Sigmoid colon (tissue), 7 donors: Measurements from ENCODE around the gene CDKN2C. TPM values are rescaled to one million over a fixed set of nuclear protein-coding genes. Genes with fewer than 3 reads are reported as not detected.
A peak's percentile ranks its signal among the peaks of the same experiment; 100 is the strongest.

Experiments
- DNase-seq: peaks from one replicate; pipeline ENCODE4 v3.0.0-alpha.2; 2019
- H3K27ac ChIP-seq, 4 donors: fragments of 200-600 bp; sonication (generic); one replicate each; pipeline ENCODE4 v1.5.1; 2016 to 2019; ENCODE audit warnings: mild to moderate bottlenecking in 1 of 4
- H3K27me3 ChIP-seq, 3 donors: fragments of 200-600 bp; sonication (generic); one replicate each; pipeline ENCODE4 v1.5.1; 2019; ENCODE audit warnings: mild to moderate bottlenecking in 1 of 3
- H3K36me3 ChIP-seq, 4 donors: fragments of 200-600 bp; sonication (generic); one replicate each; pipeline ENCODE4 v1.5.1; 2016 to 2019
- H3K4me1 ChIP-seq, 4 donors: fragments of 200-600 bp; sonication (generic); one replicate each; pipeline ENCODE4 v1.5.1; 2017 to 2019
- H3K4me3 ChIP-seq, 4 donors: fragments of 200-600 bp; sonication (generic); one replicate each; pipeline ENCODE4 v1.5.1; 2017 to 2019; ENCODE audit warnings: mild to moderate bottlenecking in 2 of 4, moderate library complexity in 1 of 4
- H3K9me3 ChIP-seq, 4 donors: fragments of 200-600 bp in 3 of 4; sonication (generic) in 3 of 4; one replicate each; pipeline versions ENCODE4 v1.5.1 to v1.6.1; 2013 to 2019
- CTCF ChIP-seq, 4 experiments: fragments of 450-650 bp in 3 of 4; fragments of 200-600 bp in 1 of 4; IDR thresholded peaks; one replicate each; pipeline ENCODE4 v1.5.1; 2016 to 2019; ENCODE audit warnings: antibody characterized with exemption in 4 of 4, mild to moderate bottlenecking in 3 of 4, moderate library complexity in 2 of 4
- EP300 ChIP-seq, 4 donors: sonication (generic); formaldehyde crosslinking; IDR thresholded peaks; one replicate each; pipeline ENCODE4 v1.6.1; 2017; ENCODE audit warnings: antibody characterized with exemption in 4 of 4
- POLR2A ChIP-seq, 2 donors: fragments of 450-650 bp; IDR thresholded peaks; one replicate each; pipeline ENCODE4 v1.6.1; 2016; ENCODE audit warnings: antibody characterized with exemption in 2 of 2, mild to moderate bottlenecking in 2 of 2, moderate library complexity in 2 of 2
- POLR2AphosphoS5 ChIP-seq, 4 donors: sonication (generic); formaldehyde crosslinking; IDR thresholded peaks; one replicate each; pipeline ENCODE4 v1.6.1; 2017; ENCODE audit warnings: antibody characterized with exemption in 4 of 4
- WGBS, 2 donors: extraction: QIAGEN DNeasy Blood & Tissue Kit; methylation state at CpG; one replicate each; pipeline ENCODE4 v1.1.7; 2013; 5-methylcytosine and 5-hydroxymethylcytosine counted together
- intact Hi-C: fragments of 100-400 bp; cut with DNase I; formaldehyde crosslinking; loops from one replicate; pipeline ENCODE4 v1.15.1; 2023
- polyA plus RNA-seq, 3 donors: library from polyadenylated mRNA; stranded (reverse); fragments of 200-250 nt; gene quantifications; one replicate each; pipeline ENCODE4 v1.2.3, GENCODE V29; 2013
- total RNA-seq, 4 donors: library from RNA; depleted of rRNA; stranded (reverse); fragments of >200 nt; gene quantifications; one replicate each; pipeline ENCODE4 v1.1.0, GENCODE V29; 2016
- donor health status: healthy with polysubstance abuse.
- donor health status: Bipolar disorder and iron deficiency.
- donor health status: healthy.

Gene CDKN2C
- total and polyA plus RNA-seq, 7 donors, result 10.9 to 31.7 (median 25.8) TPM

GRCh38 chr1:50970509-50970887 is 453 bp downstream of the CDKN2C start:
- TF ChIP-seq POLR2AphosphoS5 (IDR thresholded peaks at IDR 0.05) (no peak), CTCF (IDR thresholded peaks at IDR 0.05) (no peak), EP300 (IDR thresholded peaks at IDR 0.05) (no peak), POLR2A (IDR thresholded peaks at IDR 0.05) (no peak)
- peak overlapping the region; percentile 56 to 81 (median 73) for H3K4me3 ChIP-seq
- WGBS, 2 donors, result 4 to 14% methylated on average over 6 of the region's 6 CpGs
- intact Hi-C loops, result loop anchor here (10.0 kb wide), 1 partner anchor 544 kb away; the partner anchor contains the start of gene EPS15
- peaks cover 0 to 24% (median 13%) of the 10 kb centered on the region in 4 donors for H3K4me1 ChIP-seq
- no peaks in the 10 kb centered on the region for H3K36me3 ChIP-seq
- no peaks in the 10 kb centered on the region for H3K9me3 ChIP-seq
- no peaks in the 10 kb centered on the region for H3K27me3 ChIP-seq
- peak overlapping the region; percentile 91 to 98 (median 96) for H3K27ac ChIP-seq
- DNase-seq, result no peak

- no peak for DNase-seq
- TF ChIP-seq POLR2A (IDR thresholded peaks at IDR 0.05) (no peak), POLR2AphosphoS5 (IDR thresholded peaks at IDR 0.05) (no peak), EP300 (IDR thresholded peaks at IDR 0.05) (no peak), CTCF (IDR thresholded peaks at IDR 0.05) (no peak)
- Histone ChIP-seq H3K4me1 (peaks cover 0 to 29% (median 13%) of the 10 kb centered on the region in 4 donors), H3K4me3 (peak overlapping the region; percentile 56 to 81 (median 73)), H3K27me3 (no peaks in the 10 kb centered on the region), H3K9me3 (no peaks in the 10 kb centered on the region), H3K27ac (peak overlapping the region; percentile 91 to 98 (median 96)), H3K36me3 (no peaks in the 10 kb centered on the region)
- WGBS, 2 donors, result 14 to 36% methylated on average over 7 of the region's 7 CpGs
- intact Hi-C loops, result loop anchor here (10.0 kb wide), 1 partner anchor 544 kb away; the partner anchor contains the start of gene EPS15
Measured at GRCh38 chr1:50970931-50971582, 1.0 kb downstream of the CDKN2C start.

GRCh38 chr1:50971748-50972305 is 1.8 kb downstream of the CDKN2C start:
- Histone ChIP-seq H3K4me1 (peaks cover 0 to 36% (median 15%) of the 10 kb centered on the region in 4 donors), H3K36me3 (no peaks in the 10 kb centered on the region), H3K27me3 (no peaks in the 10 kb centered on the region), H3K27ac (peak overlapping the region; percentile 91 to 98 (median 96)), H3K9me3 (no peaks in the 10 kb centered on the region), H3K4me3 (peak overlapping the region in 3 of 4 donors; percentile 67 to 81 (median 79))
- intact Hi-C loops, result loop anchor here (10.0 kb wide), 1 partner anchor 543 kb away; the partner anchor contains the start of gene EPS15
- no peak for DNase-seq
- WGBS, 2 donors, result 71 to 75% methylated on average over 6 of the region's 6 CpGs
- TF ChIP-seq POLR2A (IDR thresholded peaks at IDR 0.05) (no peak), CTCF (IDR thresholded peaks at IDR 0.05) (no peak), POLR2AphosphoS5 (IDR thresholded peaks at IDR 0.05) (no peak), EP300 (IDR thresholded peaks at IDR 0.05) (no peak)

GRCh38 chr1:50972766-50973165 is 2.7 kb downstream of the CDKN2C start:
- peak overlapping the region in 2 of 4 donors; percentile 79 to 81 for H3K4me3 ChIP-seq
- peaks cover 0 to 26% (median 9%) of the 10 kb centered on the region in 4 donors for H3K4me1 ChIP-seq
- TF ChIP-seq EP300 (IDR thresholded peaks at IDR 0.05) (no peak), POLR2AphosphoS5 (IDR thresholded peaks at IDR 0.05) (no peak), POLR2A (IDR thresholded peaks at IDR 0.05) (no peak), CTCF (IDR thresholded peaks at IDR 0.05) (no peak)
- DNase-seq, result no peak
- peak overlapping the region in 3 of 4 donors; percentile 91 to 98 (median 96) for H3K27ac ChIP-seq
- no peaks in the 10 kb centered on the region for H3K27me3 ChIP-seq
- intact Hi-C loops, result loop anchor here (10.0 kb wide), 1 partner anchor 542 kb away; the partner anchor contains the start of gene EPS15
- no peaks in the 10 kb centered on the region for H3K36me3 ChIP-seq
- no peaks in the 10 kb centered on the region for H3K9me3 ChIP-seq
- WGBS, 2 donors, result 62 to 80% methylated on average over 1 of the region's 1 CpG
